ENCODE data around the gene KIF13A. TPM values are rescaled to one million over a fixed set of nuclear protein-coding genes. Genes with fewer than 3 reads are reported as not detected.

The KIF13A gene
- total RNA-seq, 1 experiment from 2014 or later, result 49.3 TPM

GRCh38 chr6:17930321-17930993, 57.0 kb downstream of the KIF13A start:
- no TSS peak for BruUV-seq (replicated peaks)
- intact Hi-C loops (cut with micrococcal nuclease; ENCODE audit: unreplicated experiment) (no loop called here), in situ Hi-C loops (cut with HindIII; ENCODE audit: low pct_unique_long_range_greater_than_20kb, low sequenced_read_pairs) (no loop called here)
- no peaks in the 10 kb centered on the region for H3K27me3 ChIP-seq (ENCODE audit: control insufficient read depth, insufficient read depth, low read length)
- no peak overlapping the region for H3K27ac ChIP-seq (ENCODE audit: low read length)
- ATAC-seq (no peak), DNase-seq (ENCODE audit: low read depth, low spot score) (no peak)
- TF ChIP-seq REST (IDR thresholded peaks at IDR 0.05; ENCODE audit: insufficient read depth in 1 of 2, low read depth in 2 of 2, low read length in 1 of 2) (no peak), POLR2AphosphoS5 (IDR thresholded peaks at IDR 0.05; ENCODE audit: low read depth, low read length) (no peak), SIN3A (IDR thresholded peaks at IDR 0.05; ENCODE audit: borderline replicate concordance, insufficient read depth, low read depth, low read length) (no peak), TCF7L2 (IDR thresholded peaks at IDR 0.05; ENCODE audit: low read depth, low read length) (no peak)
- TF ChIP-seq, protein P1, sequence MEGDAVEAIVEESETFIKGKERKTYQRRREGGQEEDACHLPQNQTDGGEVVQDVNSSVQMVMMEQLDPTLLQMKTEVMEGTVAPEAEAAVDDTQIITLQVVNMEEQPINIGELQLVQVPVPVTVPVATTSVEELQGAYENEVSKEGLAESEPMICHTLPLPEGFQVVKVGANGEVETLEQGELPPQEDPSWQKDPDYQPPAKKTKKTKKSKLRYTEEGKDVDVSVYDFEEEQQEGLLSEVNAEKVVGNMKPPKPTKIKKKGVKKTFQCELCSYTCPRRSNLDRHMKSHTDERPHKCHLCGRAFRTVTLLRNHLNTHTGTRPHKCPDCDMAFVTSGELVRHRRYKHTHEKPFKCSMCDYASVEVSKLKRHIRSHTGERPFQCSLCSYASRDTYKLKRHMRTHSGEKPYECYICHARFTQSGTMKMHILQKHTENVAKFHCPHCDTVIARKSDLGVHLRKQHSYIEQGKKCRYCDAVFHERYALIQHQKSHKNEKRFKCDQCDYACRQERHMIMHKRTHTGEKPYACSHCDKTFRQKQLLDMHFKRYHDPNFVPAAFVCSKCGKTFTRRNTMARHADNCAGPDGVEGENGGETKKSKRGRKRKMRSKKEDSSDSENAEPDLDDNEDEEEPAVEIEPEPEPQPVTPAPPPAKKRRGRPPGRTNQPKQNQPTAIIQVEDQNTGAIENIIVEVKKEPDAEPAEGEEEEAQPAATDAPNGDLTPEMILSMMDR (IDR thresholded peaks at IDR 0.05), result no peak
- no peak overlapping the region for H3K4me3 ChIP-seq (ENCODE audit: low read depth in 2 of 2, low read length in 2 of 2)
- H3K36me3 ChIP-seq (ENCODE audit: control insufficient read depth, insufficient read depth, low read length), result no peaks in the 10 kb centered on the region
- H3K9me3 ChIP-seq (ENCODE audit: control insufficient read depth, insufficient read depth, low read depth, low read length), result no peaks in the 10 kb centered on the region
- POLR2A ChIA-PET, result no interaction called here
- CTCF ChIA-PET, result no interaction called here
- no peaks in the 10 kb centered on the region; the same call in 1 of the 2 replicates for H3K4me1 ChIP-seq (ENCODE audit: control insufficient read depth, insufficient read depth, low read length)

DNA sequence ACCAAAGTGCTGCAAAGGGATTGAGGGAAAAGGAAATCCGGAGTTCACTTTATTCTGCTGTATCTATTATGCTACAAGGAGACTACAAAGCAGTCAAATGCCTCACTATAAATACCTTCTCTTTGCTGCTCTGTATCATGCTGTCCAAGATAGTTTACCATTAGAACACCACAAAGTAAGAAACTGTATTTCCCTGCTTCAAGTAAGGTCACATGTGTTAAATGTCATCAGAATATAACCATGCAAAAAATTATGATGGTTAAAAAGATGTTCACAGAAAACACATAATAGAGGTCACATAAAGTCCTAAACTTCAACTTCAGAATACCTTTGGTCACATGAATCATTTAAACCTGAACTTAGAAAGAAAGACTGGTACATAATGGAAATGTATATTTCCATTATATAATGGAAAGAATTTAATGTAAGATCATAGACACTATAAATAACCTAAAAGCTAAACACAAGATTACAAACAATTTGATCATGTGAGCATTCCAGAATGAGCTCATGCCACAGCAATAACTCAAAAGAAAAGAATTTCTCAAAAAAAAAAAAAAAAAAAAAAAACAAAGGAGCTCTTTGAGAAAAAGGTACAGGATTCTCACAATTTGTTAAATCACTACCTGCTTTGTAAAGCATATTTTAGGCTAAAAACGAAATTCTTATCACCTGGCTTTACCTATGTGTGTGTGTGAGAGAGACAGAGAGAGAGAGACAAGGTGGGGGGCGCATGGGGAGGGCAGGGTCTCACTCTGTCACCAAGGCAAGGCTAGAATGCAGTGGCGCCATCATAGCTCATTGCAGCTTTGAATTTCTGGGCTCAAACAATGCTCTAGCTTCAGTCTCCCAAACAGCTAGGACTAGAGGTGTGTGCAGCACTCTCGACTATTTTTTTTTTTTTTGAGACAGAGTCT, 58.7 kb downstream of the KIF13A start:
- no peaks in the 10 kb centered on the region for H3K9me3 ChIP-seq (ENCODE audit: control insufficient read depth, insufficient read depth, low read depth, low read length)
- CTCF ChIA-PET, result interaction anchor here (0.7 kb wide), 1 partner anchor 12 kb away, joined by 3 read pairs; no protein-coding TSS in a partner anchor
- in situ Hi-C loops (cut with HindIII; ENCODE audit: low pct_unique_long_range_greater_than_20kb, low sequenced_read_pairs), result no loop called here
- H3K36me3 ChIP-seq (ENCODE audit: control insufficient read depth, insufficient read depth, low read length), result no peaks in the 10 kb centered on the region
- POLR2A ChIA-PET, result interaction anchor here (0.5 to 0.7 kb wide), 2 partner anchors 12 to 720 kb away, joined by 3 to 9 read pairs; no protein-coding TSS in a partner anchor
- H3K4me1 ChIP-seq (ENCODE audit: control insufficient read depth, insufficient read depth, low read length), result no peaks in the 10 kb centered on the region; the same call in 1 of the 2 replicates
- intact Hi-C loops (cut with micrococcal nuclease; ENCODE audit: unreplicated experiment), result no loop called here
- ATAC-seq (no peak), DNase-seq (ENCODE audit: low read depth, low spot score) (no peak)
- H3K27ac ChIP-seq (ENCODE audit: low read length), result no peak overlapping the region
- H3K4me3 ChIP-seq (ENCODE audit: low read depth in 2 of 2, low read length in 2 of 2), result no peak overlapping the region
- TF ChIP-seq SIN3A (IDR thresholded peaks at IDR 0.05; ENCODE audit: borderline replicate concordance, insufficient read depth, low read depth, low read length), result no peak
- TF ChIP-seq, protein P1 (IDR thresholded peaks at IDR 0.05), result no peak
- no peak for TF ChIP-seq POLR2AphosphoS5 (IDR thresholded peaks at IDR 0.05; ENCODE audit: low read depth, low read length)
- no peak for TF ChIP-seq TCF7L2 (IDR thresholded peaks at IDR 0.05; ENCODE audit: low read depth, low read length)
- no peak for TF ChIP-seq REST (IDR thresholded peaks at IDR 0.05; ENCODE audit: insufficient read depth in 1 of 2, low read depth in 2 of 2, low read length in 1 of 2)
- H3K27me3 ChIP-seq (ENCODE audit: control insufficient read depth, insufficient read depth, low read length), result no peaks in the 10 kb centered on the region
- BruUV-seq (replicated peaks), result no TSS peak

All from Panc1 (cell line).